ENCODE data around the gene NUP88. TPM values are rescaled to one million over a fixed set of nuclear protein-coding genes. Genes with fewer than 3 reads are reported as not detected.
A peak's percentile ranks its signal among the peaks of the same experiment; 100 is the strongest.

NUP88 gene
- total and polyA plus RNA-seq, 8 donors, result 13.1 to 41.0 (median 24.8) TPM

GRCh38 chr17:5364156-5364555, 55.3 kb downstream of the NUP88 start:
- no peaks in the 10 kb centered on the region for H3K9me3 ChIP-seq
- ATAC-seq, result peak in 1 of 4 donors; percentile 22
- intact Hi-C loops (cut with DNase I), result no loop called here
- FAIRE-seq, result no peak
- WGBS, 2 donors, result 91% methylated on average over 6 of the region's 6 CpGs
- peaks cover 0 to 15% (median 12%) of the 10 kb centered on the region in 3 donors for H3K36me3 ChIP-seq
- no peak overlapping the region for H3K4me3 ChIP-seq
- H3K4me1 ChIP-seq, result peaks cover 0 to 8% (median 8%) of the 10 kb centered on the region in 3 donors
- DNase-seq, result no peak
- H3K27me3 ChIP-seq, result no peaks in the 10 kb centered on the region
- H3K27ac ChIP-seq, result no peak overlapping the region
- no peak for TF ChIP-seq CTCF (IDR thresholded peaks at IDR 0.05)

GRCh38 chr17:5362162-5362811, 57.2 kb downstream of the NUP88 start:
- H3K27me3 ChIP-seq, result no peaks in the 10 kb centered on the region
- WGBS, 2 donors, result 43 to 47% methylated on average over 7 of the region's 7 CpGs
- no peaks in the 10 kb centered on the region for H3K9me3 ChIP-seq
- intact Hi-C loops (cut with DNase I), result no loop called here
- DNase-seq (no peak), ATAC-seq (peak; percentile 27 to 54 (median 44)), FAIRE-seq (no peak)
- peaks cover 0 to 15% (median 9%) of the 10 kb centered on the region in 3 donors for H3K36me3 ChIP-seq
- H3K4me1 ChIP-seq, result peaks cover 0 to 8% (median 8%) of the 10 kb centered on the region in 3 donors
- no peak overlapping the region for H3K27ac ChIP-seq
- no peak overlapping the region for H3K4me3 ChIP-seq
- TF ChIP-seq CTCF (IDR thresholded peaks at IDR 0.05), result no peak

GRCh38 chr17:5361426-5361825, 58.0 kb downstream of the NUP88 start:
- intact Hi-C loops (cut with DNase I), result no loop called here
- no peak for TF ChIP-seq CTCF (IDR thresholded peaks at IDR 0.05)
- no peak for DNase-seq
- 80 to 83% methylated on average over 9 of the region's 9 CpGs for WGBS, 2 donors
- no peak overlapping the region for H3K27ac ChIP-seq
- no peaks in the 10 kb centered on the region for H3K27me3 ChIP-seq
- no peaks in the 10 kb centered on the region for H3K9me3 ChIP-seq
- H3K4me3 ChIP-seq, result no peak overlapping the region
- H3K36me3 ChIP-seq, result peaks cover 0 to 15% (median 6%) of the 10 kb centered on the region in 3 donors
- no peak for FAIRE-seq
- H3K4me1 ChIP-seq, result peaks cover 0 to 8% (median 8%) of the 10 kb centered on the region in 3 donors
- no peak for ATAC-seq

GRCh38 chr17:5355421-5356129, 63.9 kb downstream of the NUP88 start:
- no peak for DNase-seq
- FAIRE-seq, result no peak

More at GRCh38 chr17:5355421-5356129, 63.9 kb downstream of the NUP88 start:
- H3K4me3 ChIP-seq, result no peak overlapping the region
- no peak for TF ChIP-seq CTCF (IDR thresholded peaks at IDR 0.05)
- H3K27ac ChIP-seq, result no peak overlapping the region
- no peaks in the 10 kb centered on the region for H3K4me1 ChIP-seq
- 84 to 85% methylated on average over 3 of the region's 3 CpGs for whole genome bisulfite sequencing, 2 donors
- ATAC-seq, result no peak
- H3K36me3 ChIP-seq, result peaks cover 0 to 36% (median 9%) of the 10 kb centered on the region in 3 donors
- no peaks in the 10 kb centered on the region for H3K9me3 ChIP-seq
- intact Hi-C loops (cut with DNase I), result no loop called here
- no peaks in the 10 kb centered on the region for H3K27me3 ChIP-seq
